CD1c-positive myeloid dendritic cell (primary cell): Measurements from ENCODE around the gene C17orf78.
"Not testable (repeated sequence)": the region's sequence is repeated elsewhere in the genome, so short reads cannot be mapped to it uniquely, and the experiment has no call there.

ENCODE experiments used
- DNase-seq: peaks from one replicate; pipeline ENCODE4 v3.0.0-alpha.2; 2016; ENCODE audit errors: extremely low spot score

C17orf78 gene

DNA sequence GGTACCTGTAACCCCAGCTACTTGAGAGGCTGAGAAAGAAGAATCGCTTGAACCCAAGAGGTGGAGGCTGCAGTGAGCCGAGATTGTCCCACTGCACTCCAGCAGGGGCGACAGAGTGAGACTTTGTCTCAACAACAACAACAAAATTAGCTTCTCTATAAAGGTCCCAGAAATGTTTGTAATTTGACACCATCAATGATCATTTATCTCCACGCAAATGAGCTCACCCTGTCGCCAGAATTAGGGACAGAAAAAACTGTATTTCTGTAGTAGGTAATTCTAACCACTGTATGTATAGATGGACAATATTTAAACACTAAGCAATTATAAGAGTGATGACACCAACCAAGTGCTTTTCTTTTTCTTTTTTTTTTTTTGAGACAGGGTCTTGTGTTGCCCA lies 10.7 kb downstream of the C17orf78 start:
- DNase-seq: no peak

DNA sequence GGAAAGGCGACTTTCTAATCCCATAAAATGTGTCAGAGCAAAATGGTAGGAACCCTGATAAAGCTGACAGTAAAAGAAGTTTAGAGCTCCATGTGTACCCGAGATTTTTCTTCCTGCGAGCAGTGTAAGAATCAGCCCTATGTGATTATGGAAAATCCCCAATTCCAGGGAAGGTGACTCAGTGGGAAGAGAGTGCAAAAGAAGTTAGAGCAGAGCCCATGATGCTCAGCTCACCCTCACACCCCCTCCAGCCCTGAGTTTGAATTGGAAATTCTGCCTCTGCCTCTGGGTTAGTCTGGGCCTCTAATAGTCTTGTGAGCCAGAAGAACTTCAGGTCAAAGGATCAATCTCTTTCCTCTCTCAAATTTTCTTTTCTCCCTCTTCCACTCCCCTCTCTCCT lies 12.5 kb downstream of the C17orf78 start:
- DNase-seq: no peak

DNA sequence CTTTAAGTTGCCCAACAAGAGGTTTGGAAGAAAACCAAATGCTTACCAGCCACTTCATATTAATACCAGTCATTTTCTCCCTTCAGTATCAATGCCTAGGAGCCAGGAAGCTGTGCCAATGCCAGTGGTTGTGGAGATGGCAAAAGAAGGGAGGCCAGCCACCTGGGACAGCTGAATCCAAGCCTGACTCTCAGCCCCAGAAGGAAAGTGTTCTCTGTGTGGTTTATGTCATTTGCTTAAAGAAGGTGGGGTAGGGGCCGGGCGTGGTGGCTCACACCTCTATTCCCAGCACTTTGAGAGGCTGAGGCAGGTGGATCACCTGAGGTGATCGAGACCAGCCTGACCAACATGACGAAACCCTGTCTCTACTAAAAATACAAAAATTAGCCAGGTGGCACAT lies 13.4 kb downstream of the C17orf78 start:
- DNase-seq: no peak

DNA sequence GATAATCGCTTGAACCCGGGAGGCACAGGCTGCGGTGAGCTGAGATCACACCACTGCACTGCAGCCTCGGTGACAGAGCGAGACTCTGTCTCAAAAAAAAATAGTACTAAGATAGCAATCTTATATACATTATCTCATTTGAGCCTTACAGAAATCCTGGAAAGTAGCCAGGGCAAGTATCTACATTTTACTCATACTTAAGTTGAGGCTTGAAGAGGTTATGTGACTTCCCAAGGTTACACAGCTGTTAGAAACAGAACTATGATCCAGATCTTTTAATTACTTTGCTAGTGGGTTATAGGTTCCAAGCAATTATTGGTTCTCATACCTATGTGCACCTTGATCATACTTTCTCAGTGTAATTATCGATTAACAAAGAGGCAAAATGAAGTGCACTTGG lies 15.4 kb downstream of the C17orf78 start:
- DNase-seq: no peak

DNA sequence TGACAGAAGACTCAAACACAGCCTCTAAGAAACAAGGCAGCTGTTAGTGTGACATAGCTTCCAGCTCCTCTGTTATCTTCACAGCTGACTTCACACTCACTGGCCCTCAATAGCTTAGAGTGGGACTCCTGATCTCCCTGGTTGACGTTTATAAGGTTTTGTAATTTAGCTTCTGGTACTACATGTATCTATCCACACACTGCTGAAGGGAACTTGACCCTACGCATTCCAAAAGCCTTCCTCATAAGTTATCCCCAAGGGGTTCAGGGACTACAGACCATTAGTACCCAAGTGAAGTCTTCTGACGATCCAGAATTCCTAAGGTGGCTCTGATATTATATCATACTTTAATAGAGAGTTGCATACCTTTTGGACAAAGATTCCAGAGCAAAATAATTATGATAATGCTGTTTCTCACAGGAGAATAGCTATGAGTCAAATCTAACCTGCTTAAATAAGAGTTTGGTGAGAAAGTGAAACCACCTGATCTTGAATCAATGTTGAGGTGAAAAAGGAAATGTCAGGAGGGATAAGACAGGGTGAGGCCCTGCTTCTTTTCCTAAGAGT lies 16.3 kb downstream of the C17orf78 start:
- DNase-seq: no peak

DNA sequence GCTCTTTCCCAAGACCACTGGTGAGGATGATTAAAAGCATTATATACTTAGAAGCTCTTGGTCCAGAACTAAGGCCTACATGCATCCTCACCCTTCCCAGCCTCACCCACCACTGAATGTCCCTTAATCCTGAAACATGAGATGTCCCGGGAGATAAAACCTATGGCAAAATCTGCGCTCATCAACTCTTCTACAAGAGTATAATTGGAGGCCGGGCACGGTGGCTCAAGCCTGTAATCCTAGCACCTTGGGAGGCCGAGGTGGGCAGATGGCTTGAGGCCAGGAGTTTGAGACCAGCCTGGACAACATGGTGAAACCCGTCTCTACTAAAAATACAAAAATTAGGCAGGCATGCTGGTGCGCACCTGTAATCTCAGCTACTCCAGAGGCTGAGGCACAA lies 17.6 kb downstream of the C17orf78 start:
- no peak for DNase-seq

DNA sequence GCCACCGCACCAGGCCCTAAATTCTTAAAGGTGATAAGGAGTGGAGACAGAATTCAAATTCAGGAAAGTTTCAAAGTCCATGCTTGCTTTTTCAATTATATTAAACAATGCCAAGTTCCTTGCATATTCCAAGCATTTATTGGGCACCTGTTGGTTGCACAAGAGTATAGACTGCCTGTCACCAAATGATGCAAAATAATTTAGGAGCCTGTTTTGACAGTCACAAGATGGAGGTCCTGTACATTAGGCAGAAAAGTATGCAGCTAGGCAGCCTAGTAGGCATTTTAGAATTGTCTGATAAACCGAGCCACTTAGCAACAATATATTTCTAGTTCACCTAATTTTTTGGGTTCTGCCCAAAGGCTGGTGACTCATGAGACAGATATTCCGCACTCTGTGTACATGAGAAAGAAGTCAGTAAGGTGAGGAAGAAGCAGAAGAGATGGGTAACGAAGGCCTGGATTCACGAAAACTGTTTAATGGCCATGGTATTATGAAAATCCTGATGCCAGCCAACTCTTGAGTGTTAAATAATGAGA lies 23.5 kb downstream of the C17orf78 start:
- no peak for DNase-seq

DNA sequence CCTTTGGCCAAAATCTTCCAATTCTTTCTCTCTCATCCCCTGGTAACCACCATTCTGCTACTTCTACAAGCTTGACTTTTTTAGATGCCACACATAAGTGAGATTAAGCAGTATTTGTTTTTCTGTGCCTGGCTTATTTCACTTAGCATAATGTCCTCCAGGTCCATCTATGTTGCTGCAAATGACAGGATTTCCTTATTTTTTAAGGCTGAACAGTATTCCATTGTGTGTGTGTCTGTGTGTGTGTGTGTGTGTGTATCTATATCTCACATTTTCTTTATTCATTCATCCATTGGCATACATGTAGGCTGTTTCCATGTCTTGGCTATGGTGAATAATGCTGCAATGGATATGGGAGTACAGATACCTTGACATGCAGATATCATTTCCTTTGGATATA lies 24.7 kb downstream of the C17orf78 start:
- no peak for DNase-seq

DNA sequence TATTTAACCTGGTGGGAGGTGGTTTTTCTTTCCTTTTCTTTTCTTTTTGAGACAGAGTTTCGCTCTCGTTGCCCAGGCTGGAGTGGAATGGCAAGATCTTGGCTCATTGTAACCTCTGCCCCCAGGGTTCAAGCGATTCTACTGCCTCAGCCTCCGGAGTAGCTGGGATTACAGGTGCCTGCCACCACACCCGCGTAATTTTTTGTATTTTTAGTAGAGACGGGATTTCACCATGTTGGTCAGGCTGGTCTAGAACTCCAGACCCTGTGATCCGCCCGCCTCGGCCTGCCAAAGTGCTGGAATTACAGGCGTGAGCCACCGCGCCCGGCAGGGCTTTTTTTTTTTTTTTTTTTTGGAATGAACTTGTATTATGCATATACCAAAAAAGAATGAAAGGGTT lies 29.7 kb downstream of the C17orf78 start:
- DNase-seq: not testable (repeated sequence)

DNA sequence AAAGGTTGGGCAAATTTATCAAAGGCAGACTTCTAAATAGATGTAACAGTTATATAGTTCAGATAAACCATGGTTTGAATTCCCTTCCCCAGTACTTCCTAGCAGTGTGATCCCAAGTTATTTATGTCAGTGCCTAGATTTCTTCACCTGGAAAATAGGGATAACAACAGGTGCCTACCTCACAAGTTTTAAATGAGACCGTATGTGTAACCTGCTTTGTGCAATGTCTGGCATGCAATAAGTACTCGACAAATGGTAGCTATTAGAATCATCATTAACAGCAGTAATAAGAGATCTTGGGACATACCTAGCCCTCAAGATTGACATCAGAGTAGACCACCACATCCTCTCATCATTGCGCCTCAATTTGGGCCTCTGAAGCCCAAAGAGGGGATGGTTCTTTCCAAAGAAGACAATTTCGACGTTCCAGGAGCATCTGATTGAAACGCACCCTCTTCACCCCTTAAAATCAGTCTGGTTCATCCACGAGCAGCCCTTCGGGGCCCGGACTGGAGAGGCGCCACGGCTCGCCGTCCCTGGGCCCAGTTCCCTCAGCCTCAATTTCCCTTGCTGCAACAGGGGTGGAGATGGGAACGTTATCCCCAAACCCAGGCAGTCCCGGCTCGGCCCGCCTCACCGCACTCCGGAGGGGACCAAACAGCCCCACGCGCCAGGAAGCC lies 30.3 kb downstream of the C17orf78 start:
- no peak for DNase-seq

DNA sequence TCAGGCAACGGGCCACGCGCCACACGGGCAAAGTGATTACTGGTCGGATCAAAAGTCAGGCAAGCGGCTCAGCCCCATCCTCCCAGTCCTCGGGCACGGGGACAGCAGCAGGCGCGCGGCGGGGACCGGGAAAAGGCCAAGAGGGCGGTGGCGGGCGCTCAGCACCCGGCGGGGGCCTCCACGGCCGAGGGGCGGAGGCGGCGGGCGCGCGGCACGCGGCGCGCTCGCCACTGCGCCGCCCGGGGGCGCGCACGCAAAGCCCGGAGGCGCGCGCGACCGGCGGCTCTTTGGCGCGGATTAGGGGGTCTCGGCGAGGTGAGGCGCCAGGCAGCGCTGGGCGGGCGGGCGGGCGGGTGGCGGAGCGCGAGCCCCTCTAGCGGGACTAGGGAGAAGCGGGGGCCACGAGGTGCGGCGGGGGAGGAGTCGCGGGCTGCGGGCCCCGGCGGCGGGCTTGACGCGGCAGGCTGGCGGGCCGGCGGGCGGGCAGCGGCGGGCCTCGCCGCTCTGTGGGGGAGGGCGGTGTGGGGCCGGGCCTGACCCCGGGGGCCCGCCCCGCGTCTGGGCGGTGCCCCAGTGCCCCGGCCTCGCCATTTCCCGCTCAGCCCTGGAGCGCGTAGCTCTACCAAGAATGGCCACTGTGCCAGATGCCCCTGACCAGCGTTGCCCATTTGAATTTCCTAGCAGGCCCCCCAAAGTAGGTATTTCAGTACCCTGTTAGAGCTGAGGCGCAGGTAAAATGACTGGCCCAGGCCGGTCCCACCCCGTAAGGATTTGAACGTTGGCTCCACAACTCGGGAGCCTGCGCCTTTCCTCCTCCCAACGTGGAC lies 31.1 kb downstream of the C17orf78 start, which contains the start of the genes ACACA and TADA2A:
Gene ACACA (minus strand): TSS at position 202 of the 827 bp plus-strand sequence. CDS start 537 bp downstream, outside the sequence.
Gene TADA2A (plus strand): TSS at position 252 of the 827 bp plus-strand sequence. CDS start 4,480 bp downstream, outside the sequence.
- peak; percentile 91 for DNase-seq

DNA sequence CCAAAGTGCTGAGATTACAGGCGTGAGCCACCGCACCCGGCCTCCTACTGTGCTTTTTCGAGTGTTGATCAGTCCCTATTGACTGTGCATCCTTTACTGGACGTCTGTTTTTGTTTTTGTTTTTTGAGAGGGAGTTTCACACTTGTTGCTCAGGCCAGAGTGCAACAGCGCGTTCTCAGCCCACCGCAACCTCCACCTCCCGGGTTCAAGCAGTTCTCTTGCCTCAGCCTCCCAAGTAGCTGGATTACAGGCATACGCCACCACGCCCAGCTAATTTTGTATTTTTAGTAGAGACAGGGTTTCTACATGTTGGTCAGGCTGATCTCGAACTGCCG lies 32.3 kb downstream of the C17orf78 start:
- not testable (repeated sequence) for DNase-seq

DNA sequence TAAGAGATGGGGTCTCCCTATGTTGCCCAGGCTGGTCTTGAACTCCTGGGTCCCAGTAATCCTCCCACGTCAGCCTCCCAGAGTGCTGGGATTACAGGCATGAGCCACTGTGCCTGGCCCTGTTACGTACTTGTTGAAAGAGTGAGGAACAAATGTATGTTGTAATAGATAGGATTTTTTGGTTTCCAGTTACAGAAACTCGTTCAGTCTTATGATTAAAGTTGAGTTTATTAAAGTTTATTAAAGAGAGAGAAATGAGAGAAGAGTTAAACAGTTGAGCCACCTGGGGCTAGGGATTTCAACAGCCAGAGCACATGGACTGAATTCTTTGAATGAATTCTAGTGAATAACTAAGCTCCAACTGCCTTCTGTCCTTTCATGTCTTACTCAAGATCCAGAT lies 34.6 kb downstream of the C17orf78 start:
- DNase-seq: no peak

DNA sequence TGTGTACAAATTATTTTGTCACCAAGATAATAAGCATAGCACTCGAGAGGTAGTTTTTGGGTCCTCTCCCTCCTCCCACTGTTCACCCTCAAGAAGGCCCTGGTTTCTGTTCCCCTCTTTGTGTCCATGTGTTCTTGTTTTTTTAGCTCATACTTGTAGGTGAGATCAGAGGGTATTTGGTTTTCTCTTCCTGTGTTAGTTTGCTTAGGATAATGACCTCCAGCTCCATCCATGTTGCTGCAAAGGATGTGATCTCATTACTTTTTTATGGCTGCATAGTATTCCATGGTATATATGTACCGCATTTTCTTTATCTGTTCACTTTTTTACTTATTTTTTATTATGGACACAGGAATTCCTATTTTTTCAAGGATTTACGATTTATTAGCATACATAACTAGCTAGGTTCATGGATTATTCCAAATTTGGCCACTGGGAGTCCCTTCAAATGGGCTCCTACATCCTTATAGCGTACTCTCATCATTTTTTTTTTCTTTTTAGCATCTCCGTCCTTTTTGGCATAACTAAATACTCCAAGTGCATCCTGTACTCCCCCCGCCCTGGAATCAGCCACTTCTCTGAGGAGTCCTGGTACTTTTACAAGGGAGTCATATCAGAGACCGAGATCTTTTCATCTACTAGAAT lies 38.2 kb downstream of the C17orf78 start:
- DNase-seq: peak; percentile 18

DNA sequence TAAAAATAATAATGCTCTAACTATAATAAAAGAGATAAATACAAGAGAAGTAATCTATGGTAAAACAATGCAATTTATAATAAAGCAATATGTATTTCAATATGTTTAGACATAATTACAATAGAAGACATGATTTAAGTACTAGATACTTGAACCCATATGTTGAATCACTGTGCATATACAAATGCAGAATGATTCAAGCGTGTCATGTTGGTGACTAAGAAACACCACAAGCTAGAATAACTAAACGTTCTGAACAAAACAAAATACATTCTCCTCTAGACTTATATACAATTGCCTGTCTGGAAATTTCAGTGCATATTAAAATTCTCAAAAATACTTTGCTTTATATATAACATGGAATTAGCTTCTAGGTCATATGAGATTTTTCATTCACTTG lies 42.1 kb downstream of the C17orf78 start:
- DNase-seq: no peak

DNA sequence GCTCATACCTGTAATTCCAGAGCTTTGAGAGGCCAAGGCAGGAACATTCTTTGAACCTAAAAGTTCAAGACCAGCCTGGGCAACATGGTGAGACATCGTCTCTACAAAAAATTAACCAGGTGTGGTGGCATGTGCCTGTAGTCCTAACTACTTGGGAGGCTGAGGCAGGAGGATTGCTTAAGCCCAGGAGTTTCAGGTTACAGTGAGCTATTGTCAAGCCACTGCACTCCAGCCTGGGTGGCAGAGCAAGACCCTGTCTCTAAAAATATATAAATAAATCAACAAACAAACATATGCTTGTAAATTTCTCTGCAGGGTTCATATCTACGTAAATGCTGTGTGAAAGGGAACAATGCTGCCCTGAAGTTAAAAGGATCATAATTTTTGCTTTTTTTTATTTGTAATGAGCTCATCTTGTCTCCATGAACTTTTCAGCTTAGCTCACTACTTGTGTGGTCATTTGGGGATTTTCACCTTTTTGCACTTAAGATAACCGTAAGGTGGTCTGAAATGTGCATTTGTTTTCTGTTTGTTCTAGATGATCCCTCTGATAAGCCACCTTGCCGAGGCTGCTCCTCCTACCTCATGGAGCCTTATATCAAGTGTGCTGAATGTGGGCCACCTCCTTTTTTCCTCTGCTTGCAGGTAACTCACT lies 47.3 kb downstream of the C17orf78 start:
- no peak for DNase-seq

DNA sequence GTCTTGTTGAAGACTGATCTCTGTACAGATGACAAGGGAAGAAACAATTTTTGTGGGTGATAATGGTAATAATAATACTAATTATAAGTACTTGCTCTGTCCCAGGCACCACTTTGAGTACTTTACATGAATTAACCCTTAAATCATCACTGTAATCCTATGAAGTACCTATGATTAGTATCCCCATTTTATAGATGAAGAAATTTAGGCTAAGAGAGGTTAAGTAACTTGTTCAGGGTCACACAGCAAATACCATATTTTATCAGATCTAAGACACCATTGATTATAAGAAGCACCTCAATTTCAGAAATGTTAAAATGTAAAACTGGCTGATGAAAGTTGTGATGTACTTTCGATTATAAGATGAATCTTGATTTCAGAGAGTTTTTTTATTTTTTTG lies 49.5 kb downstream of the C17orf78 start:
- DNase-seq: no peak

DNA sequence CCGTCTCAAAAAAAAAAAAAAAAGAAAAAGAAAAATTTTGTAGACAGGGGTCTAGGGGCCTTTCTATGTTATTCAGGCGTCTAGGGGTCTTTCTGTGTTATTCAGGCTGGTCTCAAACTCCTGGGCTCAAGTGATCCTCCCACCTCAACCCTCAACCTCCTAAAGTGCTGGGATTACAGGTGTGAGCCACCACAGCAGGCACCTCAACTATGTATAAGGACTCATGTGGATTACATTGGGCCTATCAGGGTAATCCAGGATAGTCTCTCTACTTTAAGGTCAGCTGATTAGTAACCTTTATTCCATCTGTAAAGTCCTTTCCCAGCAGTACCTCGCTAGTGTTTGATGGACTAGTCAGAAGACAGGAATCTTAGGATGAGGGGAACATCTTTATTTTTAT lies 53.3 kb downstream of the C17orf78 start:
- no peak for DNase-seq

DNA sequence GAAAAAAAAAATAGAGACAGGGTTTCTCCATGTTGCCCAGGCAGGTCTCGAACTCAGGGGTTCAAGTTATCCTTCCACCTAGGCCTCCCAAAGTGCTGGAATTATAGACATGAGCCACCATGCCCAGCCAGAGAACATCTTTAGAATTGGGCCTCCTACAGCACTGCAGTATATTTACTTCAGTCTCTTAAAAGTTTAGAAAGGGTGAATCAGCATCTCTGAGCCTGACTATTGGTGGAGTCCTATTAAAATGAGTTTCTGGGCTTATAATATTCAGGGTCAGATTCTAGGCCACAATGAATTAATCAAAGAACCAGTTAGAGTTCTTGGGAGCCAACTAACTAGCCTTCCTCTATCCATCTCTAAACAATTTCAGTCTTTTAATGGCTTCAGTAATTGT lies 53.7 kb downstream of the C17orf78 start:
- no peak for DNase-seq

DNA sequence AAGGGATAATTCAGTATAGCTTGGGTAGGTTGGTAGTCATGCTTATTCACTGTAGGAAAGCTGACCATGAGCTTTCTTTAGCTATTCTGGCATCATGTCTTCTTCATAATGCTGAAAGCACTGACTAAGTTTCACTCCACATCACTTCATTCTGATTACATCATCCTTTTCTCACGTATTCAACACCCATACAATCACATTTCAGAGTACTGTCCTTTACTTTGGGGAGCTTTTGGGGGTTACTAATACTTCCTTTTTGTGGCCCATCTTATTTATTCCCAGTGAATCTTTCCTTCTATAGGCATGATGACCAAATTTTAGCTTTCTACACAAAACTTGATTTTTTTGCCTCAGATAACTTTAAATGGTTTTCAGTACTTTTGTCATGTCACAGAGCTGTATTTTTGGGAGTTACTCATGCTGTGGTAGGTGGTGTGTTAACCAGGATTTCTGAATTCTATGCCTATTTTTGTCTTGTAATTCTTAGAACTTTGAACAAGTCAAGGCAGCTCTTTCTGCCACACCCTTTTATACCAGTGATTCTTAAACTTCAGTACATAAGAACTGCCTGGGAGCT lies 54.4 kb downstream of the C17orf78 start:
- no peak for DNase-seq

DNA sequence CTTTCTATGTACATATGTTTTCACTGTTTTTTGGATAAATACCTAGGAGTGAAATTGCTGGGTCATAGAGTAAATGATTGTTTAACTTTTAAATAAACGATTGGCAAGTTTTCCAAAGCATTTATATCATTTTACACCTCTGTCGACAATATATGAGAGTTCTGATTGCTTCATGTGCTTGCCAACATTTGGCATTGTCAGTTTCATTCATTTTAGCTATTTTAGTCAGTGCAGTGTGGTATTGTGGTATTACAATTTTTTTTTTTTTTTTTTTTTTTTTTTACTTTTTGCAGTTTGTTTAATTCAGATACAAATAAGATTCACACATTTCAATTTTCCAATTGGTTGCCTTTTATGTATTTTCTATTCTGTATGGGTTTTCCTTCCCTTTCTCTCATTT lies 56.9 kb downstream of the C17orf78 start:
- no peak for DNase-seq
